Osteoblast (primary cell): ENCODE measurements around the gene GAREM2. TPM values are rescaled to one million over a fixed set of nuclear protein-coding genes. Genes with fewer than 3 reads are reported as not detected.

ENCODE experiments used
- DNase-seq: peaks from one replicate; pipeline ENCODE4 v3.0.0; 2011; ENCODE audit warnings: low spot score, mixed read lengths; ENCODE audit not compliant: insufficient read length; ENCODE audit errors: missing footprints
- H2AFZ ChIP-seq: 2 replicates; pipeline ENCODE4 v1.6.0; 2011; ENCODE audit warnings: mild to moderate bottlenecking, low read length
- H3K27ac ChIP-seq: 2 replicates; pipeline ENCODE4 v1.5.1; 2011; ENCODE audit warnings: mild to moderate bottlenecking, low read depth, low read length, moderate library complexity
- H3K27me3 ChIP-seq: 2 replicates; pipeline ENCODE4 v1.6.0; 2012; ENCODE audit warnings: mild to moderate bottlenecking, control low read depth, inconsistent platforms, low read length, moderate library complexity; ENCODE audit not compliant: insufficient read depth
- H3K36me3 ChIP-seq: 2 replicates; pipeline ENCODE4 v1.5.1; 2011; ENCODE audit warnings: mild to moderate bottlenecking, low read length, control low read depth, moderate library complexity; ENCODE audit not compliant: insufficient read depth
- H3K4me1 ChIP-seq: 2 replicates; pipeline ENCODE4 v1.5.1; 2011; ENCODE audit warnings: mild to moderate bottlenecking, low read length, control low read depth, moderate library complexity; ENCODE audit not compliant: insufficient read depth
- H3K4me2 ChIP-seq: 2 replicates; pipeline ENCODE4 v1.6.0; 2011; ENCODE audit warnings: mild to moderate bottlenecking, low read length; ENCODE audit not compliant: insufficient read depth
- H3K4me3 ChIP-seq: fragments of 200-600 bp; sonication (generic); 3 replicates; pipeline ENCODE4 v1.5.1; 2012; ENCODE audit warnings: mild to moderate bottlenecking, low read length, inconsistent platforms; ENCODE audit not compliant: insufficient read depth
- H3K79me2 ChIP-seq: 2 replicates; pipeline ENCODE4 v1.6.0; 2012; ENCODE audit warnings: mild to moderate bottlenecking, low read length, control low read depth, inconsistent platforms; ENCODE audit not compliant: insufficient read depth
- H3K9me3 ChIP-seq: 2 replicates; pipeline ENCODE4 v1.5.1; 2011; ENCODE audit warnings: low read depth, low read length, control low read depth
- H4K20me1 ChIP-seq: 2 replicates; pipeline ENCODE4 v1.6.0; 2012; ENCODE audit warnings: mild to moderate bottlenecking, low read length, control low read depth; ENCODE audit not compliant: insufficient read depth
- CTCF ChIP-seq: IDR thresholded peaks from 2 replicates; pipeline ENCODE4 v1.5.1; 2011; ENCODE audit warnings: mild to moderate bottlenecking, low read depth, low read length, moderate library complexity; ENCODE audit errors: extremely low read depth
- total RNA-seq: library from RNA; depleted of rRNA; stranded (reverse); fragments of >200 nt; gene quantifications from 2 replicates; pipeline ENCODE4 v1.2.3, GENCODE V29; 2012

GAREM2 gene
- total RNA-seq, 1 donor, result 1.4 TPM

GRCh38 chr2:26184555-26185303 is 11.8 kb downstream of the GAREM2 start:
- DNase-seq, result peak; percentile 100
- H3K27me3 ChIP-seq, result no peaks in the 10 kb centered on the region
- H3K79me2 ChIP-seq, result no peaks in the 10 kb centered on the region
- H3K27ac ChIP-seq, result peak overlapping the region; percentile 23
- no peaks in the 10 kb centered on the region for H4K20me1 ChIP-seq
- peak; percentile 50 for TF ChIP-seq CTCF
- H3K9me3 ChIP-seq, result no peaks in the 10 kb centered on the region
- no peaks in the 10 kb centered on the region for H3K36me3 ChIP-seq
- peak overlapping the region; percentile 89 for H2AFZ ChIP-seq
- H3K4me2 ChIP-seq, result peak overlapping the region; percentile 86
- H3K4me3 ChIP-seq, result peak overlapping the region; percentile 78
- peaks cover 2% of the 10 kb centered on the region for H3K4me1 ChIP-seq

- H3K4me2 ChIP-seq, result peak overlapping the region; percentile 86
Measured at GRCh38 chr2:26185304-26185928, 12.5 kb downstream of the GAREM2 start.

GRCh38 chr2:26185954-26186770 is 13.3 kb downstream of the GAREM2 start:
- H3K36me3 ChIP-seq, result peaks cover 7% of the 10 kb centered on the region
- H3K9me3 ChIP-seq, result no peaks in the 10 kb centered on the region
- peak; percentile 52 for DNase-seq
- H3K4me2 ChIP-seq, result peak overlapping the region; percentile 86
- no peak for TF ChIP-seq CTCF
- no peaks in the 10 kb centered on the region for H3K27me3 ChIP-seq
- no peak overlapping the region for H3K27ac ChIP-seq
- no peaks in the 10 kb centered on the region for H4K20me1 ChIP-seq
- H3K4me1 ChIP-seq, result peaks cover 2% of the 10 kb centered on the region
- no peak overlapping the region for H2AFZ ChIP-seq
- H3K79me2 ChIP-seq, result no peaks in the 10 kb centered on the region
- peak overlapping the region; percentile 78 for H3K4me3 ChIP-seq

More at GRCh38 chr2:26185304-26185928, 12.5 kb downstream of the GAREM2 start:
- H3K79me2 ChIP-seq, result no peaks in the 10 kb centered on the region
- no peaks in the 10 kb centered on the region for H4K20me1 ChIP-seq
- DNase-seq, result peak; percentile 82
- H3K36me3 ChIP-seq, result no peaks in the 10 kb centered on the region
- H3K27ac ChIP-seq, result peak overlapping the region; percentile 23
- H3K27me3 ChIP-seq, result no peaks in the 10 kb centered on the region
- peaks cover 2% of the 10 kb centered on the region for H3K4me1 ChIP-seq
- H3K4me3 ChIP-seq, result peak overlapping the region; percentile 78
- TF ChIP-seq CTCF, result no peak
- peak overlapping the region; percentile 89 for H2AFZ ChIP-seq
- no peaks in the 10 kb centered on the region for H3K9me3 ChIP-seq

- Histone ChIP-seq H3K4me1 (peaks cover 2% of the 10 kb centered on the region), H3K4me2 (no peak overlapping the region), H4K20me1 (no peaks in the 10 kb centered on the region), H3K4me3 (no peak overlapping the region), H3K36me3 (peaks cover 17% of the 10 kb centered on the region), H3K9me3 (no peaks in the 10 kb centered on the region), H3K79me2 (no peaks in the 10 kb centered on the region), H3K27ac (no peak overlapping the region), H3K27me3 (no peaks in the 10 kb centered on the region), H2AFZ (no peak overlapping the region)
- peak; percentile 74 for DNase-seq
- TF ChIP-seq CTCF, result no peak
Measured at GRCh38 chr2:26187114-26187513, 14.2 kb downstream of the GAREM2 start.
